HG02885 (cell line): Measurements from ENCODE around the gene APBA1.
"Not testable (repeated sequence)": the region's sequence is repeated elsewhere in the genome, so short reads cannot be mapped to it uniquely, and the experiment has no call there.

Experiments
- ATAC-seq: cut with Tn5 transposase; IDR thresholded peaks from one replicate; pipeline ENCODE4 v1.9.1; 2021; ENCODE audit warnings: mild to moderate bottlenecking; ENCODE audit not compliant: unreplicated experiment, poor library complexity

The APBA1 gene

DNA sequence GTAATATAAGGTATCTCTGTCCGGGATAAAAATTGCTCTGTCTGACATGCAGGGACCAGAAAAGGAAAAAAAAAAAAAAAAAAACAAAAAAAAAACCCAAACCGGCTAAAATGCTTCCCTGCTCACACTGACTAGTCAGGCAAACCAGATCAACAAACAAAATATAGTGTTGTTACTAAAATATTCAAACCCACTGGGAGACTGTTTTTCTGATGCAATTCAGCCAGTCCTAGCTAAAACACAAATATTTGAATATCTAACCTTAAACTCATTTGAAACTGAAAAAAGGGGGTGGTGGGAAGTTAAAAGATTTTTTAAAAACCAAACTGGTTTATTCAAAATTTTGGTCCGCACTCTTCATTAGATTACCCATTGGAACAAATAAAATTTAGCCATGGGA, 61.0 kb downstream of the APBA1 start:
- ATAC-seq = no peak

DNA sequence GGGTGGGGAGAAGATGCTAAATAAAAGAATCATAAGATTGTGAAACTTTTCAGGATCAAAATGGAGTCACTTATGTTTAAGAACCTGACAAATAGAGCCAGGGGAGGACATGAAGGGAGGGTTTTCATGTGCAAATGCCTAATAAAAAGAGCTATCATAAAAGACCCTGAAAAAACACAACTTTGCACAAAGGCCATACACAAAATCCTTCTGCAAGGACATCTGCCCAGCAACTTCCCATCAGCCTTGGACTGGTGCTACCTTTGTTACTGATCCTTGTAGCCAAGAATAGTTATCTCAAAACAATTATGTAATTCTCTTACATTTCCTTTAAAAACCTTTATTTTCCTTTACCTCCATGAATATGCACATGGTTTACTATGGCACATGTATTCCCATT, 63.0 kb downstream of the APBA1 start:
- ATAC-seq = no peak

DNA sequence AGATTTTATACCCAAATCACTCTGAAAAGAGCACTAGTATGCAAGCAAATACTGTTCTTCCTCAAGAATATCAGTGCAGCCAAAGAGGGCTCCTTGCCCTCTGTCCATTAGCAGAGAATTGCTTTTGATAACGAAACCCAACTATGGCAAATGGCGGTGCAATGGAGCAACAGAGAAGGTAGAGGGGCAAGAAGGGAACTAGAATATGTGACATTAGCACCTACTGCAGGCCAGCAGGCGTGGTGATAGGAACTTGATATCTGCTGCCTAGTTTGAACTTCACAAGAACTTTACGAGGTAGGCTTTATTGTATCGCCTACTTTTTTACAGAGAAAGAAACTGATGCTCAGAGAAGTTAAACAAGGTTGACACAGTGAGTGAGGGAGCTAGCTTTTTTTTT, 66.1 kb downstream of the APBA1 start:
- no peak for ATAC-seq

DNA sequence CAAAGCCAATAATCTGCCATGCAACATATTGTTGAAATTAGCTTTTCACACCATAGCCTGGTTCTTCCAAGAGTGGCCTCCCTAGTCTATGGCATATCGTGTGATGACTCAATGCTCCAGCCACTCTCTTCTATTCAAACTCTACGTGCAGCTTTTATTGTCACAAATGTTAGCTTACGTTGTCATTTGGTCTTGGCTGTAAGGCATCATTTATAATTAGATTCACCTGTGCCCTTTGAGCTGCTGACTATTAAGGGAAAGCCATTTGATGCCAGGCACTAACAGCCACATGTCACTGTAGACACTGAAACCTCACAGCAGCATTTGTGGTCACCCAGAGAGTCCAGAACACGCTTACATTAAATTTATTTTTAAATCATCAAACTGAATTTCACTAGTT, 66.8 kb downstream of the APBA1 start:
- ATAC-seq = no peak

DNA sequence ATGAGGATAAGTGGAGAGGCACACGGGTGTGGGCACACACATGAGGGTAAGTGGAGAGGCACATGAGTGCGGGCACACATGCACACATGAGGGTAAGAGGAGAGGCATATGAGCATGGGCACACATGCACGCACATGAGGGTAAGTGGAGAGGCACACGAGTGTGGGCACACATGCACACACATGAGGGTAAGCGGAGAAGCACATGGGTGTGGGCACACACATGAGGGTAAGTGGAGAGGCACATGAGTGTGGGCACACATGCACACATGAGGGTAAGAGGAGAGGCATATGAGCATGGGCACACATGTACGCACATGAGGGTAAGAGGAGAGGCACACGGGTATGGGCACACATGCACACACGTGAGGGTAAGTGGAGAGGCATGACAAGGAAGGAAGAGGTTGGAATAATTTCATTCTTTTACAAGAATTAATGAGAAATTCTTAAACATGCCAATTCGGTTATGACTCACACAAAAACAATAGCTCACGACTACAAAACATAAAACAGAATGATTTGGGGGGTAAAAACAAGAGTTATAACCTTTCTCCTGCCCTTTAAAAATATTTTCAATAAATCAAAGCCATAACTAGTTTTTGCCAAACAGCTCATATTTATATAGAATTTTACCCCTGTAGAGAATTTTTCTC, 67.5 kb downstream of the APBA1 start:
- ATAC-seq = no peak

DNA sequence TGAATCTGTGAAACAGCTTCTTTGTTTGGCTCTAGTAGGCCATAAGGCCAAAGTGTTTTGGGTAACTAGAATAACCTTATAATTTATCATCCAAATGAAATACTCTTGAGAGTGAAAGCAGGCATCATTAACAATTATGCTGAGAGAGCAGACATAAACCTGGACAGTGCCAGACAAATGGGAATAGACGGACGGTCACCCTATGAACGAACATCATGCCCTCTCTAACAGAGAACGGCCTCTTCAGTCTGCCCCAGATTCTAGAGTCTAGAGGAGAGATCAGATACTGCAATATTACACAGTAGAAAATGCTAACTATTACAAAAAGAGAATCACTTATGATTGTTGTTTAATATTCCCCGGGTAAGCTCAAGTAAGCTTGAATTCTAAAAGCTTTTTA, 68.5 kb downstream of the APBA1 start:
- ATAC-seq = no peak

DNA sequence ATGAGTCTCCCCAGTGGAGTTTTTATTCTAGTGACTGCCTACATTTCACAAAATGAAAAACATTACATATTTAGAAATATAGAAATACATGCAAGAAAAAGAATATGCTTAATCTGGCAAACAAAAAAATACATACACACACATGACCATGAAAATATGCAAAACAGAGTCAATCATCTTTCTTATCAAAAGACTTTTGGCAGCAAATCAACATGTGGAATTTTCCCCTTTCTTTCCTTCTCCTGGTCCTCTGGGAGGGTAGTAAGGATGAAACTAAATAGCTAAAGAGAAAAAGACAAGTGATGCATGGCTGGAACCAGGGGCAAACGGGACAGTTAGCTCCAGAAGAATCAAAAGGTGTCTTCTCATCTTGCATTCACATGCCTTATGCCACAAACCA, 69.4 kb downstream of the APBA1 start:
- ATAC-seq = no peak

DNA sequence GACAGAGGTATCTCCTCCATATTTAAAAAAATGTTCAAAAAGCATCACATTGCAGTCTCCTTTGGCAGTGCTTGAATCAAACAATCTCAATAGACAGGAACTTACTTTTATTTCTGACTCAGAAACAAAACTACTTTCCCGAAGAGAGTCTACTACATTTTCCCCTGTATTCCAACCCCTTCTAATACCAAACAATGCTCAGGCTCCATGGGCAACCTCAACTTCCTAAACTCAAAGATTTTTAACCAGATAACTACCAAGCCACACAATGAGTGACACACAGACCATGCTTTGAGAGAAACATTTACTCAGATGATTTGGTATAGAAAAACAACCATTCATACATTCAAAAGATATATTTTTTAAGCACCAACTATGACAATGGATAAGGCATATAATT, 70.5 kb downstream of the APBA1 start:
- ATAC-seq = no peak

DNA sequence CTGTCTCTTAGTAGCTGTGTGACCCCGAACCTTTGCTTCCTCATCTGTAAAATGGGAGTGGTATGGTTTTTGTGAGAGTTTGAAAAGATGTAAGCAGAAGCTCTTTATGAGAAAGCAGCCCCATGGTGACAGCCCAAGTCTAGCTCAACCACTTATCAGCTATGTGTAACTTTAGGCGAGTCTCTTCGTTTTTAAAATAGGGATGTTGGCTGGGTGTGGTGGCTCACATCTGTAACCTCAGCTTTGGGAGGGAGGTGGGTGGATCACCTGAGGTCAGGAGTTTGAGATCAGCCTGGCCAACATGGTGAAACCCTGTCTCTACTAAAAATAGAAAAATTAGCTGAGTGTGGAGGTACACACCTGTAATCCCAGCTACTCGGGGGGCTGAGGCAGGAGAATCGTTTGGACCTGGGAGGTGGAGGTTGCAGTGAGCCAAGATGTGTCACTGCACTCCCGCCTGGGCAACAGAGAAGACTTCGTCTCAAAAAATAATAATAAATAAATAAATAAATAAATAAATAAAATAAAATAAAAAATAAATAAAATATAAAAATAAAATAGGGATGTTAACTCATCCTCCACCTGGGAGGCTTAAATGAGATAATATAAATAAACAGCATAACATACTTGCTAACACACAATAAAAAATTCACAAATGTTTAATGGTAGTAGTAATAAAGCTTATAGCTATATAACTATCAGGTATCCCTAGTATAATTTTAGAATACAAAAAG, 71.7 kb downstream of the APBA1 start:
- no peak for ATAC-seq

DNA sequence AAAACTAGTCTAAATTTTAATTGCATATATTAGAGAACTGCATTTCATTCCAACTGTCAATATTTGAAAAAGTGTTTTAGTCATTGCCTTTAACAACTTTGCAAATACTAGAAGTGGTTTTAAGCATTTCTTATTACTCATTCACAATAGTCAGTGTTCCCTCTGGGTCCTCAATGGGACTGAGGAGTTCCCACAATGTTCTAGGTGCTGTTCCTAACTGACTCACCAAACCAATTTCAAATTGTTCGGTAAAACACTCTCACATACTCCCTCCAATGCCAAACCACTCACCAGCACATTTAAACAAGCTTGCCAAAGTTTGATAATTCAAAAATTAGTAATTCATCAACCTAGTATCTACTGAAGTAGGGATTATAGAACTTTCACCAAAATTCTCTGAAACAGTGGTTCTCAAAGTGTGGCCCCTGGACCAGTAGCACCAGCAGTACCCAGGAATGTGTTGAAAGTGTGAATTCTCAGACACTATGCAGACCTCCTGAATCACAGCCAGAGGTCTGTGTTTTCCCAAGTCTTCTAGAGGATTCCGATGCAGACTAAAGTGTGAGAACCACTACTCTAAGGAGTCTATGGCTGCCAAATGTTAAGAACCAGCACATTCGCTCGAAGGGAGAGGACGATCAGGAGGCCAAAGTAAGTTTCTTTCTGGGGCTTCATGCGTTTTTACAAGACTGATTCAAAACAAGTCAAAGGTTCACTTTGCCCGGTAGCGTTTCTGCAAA, 72.8 kb downstream of the APBA1 start:
- no peak for ATAC-seq

DNA sequence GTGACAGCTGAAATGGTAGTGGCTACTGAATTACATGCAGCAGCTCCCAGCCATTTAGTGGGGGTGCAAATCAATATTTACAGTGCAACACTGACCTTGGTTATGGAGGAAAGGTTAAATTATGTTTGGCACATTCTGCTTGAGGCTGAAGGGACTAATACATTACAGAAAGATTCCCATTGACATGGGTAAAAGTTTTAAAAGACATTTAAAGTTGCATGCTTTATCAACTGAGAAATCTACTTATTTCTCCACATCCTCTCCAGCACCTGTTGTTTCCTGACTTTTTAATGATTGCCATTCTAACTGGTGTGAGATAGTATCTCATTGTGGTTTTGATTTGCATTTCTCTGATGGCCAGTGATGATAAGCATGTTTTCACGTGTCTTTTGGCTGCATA, 75.3 kb downstream of the APBA1 start:
- not testable (repeated sequence) for ATAC-seq

DNA sequence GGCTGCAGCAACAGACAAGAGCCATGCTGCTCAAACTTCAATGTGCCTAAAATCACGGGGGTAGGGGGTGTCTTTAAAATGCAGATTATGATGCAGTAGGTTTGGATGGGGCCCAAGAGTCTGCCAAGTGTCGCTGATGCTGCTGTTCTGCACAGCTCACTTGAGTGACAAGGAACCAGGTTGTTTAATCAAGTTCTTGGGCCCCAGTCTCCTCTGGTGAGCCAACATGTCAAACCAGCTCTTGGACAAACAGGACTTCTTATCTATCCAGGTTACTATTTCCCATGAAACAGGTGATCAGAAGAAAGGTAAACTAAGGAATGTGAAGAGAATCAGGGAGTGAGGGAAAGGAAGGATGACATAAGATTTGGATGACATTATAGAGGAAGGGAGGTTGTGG, 78.0 kb downstream of the APBA1 start:
- ATAC-seq = no peak

DNA sequence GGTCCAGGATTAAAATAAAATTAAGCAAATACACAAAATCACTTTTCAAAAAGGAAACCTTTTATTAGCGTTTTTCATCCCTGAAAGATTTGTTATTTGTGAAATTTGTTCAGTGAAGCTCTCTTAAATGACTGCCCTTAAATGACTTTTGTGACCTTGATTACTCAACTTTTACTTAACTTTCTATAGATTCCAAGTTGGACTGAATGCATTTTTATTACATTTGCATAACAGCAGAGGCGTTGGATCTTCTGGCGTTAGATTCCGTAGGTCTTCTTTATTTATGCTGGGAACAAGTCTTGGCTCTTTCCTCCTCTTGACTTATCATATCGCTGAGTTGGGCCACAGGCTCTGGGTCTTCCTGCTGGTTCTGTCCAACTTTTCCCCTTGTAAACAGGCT, 78.4 kb downstream of the APBA1 start:
- ATAC-seq = no peak

DNA sequence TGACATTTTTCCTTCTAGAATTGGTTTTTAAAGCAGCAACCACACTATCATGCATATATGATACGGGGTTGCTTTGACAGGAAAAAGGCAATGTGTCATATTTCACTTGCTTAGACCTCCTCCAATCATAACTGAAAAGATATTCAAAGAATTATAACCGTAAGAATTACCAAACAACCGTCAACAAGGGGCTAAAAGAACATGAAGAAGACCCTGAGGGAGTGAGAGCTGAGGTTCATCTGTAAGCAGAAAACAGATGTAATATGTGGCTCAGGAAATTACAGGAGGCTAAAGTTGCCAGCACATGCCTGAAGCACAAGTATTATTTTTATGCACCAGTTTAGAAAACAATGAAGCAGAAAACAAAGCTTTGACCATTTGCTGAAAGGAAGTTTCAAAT, 78.9 kb downstream of the APBA1 start:
- no peak for ATAC-seq

DNA sequence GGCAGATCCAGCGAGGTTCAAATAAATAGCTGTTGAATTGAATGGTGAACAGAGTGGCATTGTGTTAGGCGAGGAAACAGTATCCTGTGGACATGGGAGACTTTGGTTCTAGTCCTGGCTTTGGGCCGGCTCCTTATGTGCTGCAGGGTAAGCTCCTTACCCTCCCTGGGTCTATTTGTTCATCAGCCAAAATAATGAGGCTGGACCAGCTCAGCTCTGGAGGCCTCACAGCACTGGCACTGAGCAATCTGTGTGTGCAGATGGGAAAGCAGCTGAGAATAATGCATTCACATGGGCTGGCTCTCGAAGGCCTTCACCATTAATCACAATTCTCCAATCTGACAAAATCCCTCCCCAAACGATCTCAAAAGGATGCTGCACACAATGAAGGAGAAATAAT, 81.9 kb downstream of the APBA1 start:
- no peak for ATAC-seq

DNA sequence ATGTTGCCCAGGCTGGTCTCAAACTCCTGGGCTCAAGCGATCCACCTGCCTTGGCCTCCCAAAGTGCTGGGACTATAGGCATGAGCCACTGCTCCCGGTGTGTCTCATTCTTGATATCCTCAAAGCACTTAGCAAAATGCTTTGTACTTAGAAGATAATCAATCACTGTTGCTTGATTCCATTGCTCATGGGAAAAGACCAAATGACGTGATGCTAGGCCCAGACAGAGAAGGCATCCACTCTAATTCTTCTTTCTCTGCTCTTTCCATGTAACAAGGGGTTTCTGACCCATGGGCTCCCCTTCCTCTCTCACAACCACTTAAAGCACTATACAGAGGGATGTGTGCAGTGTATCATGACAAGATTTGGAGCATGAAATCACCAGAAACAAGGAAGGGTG, 83.0 kb downstream of the APBA1 start:
- ATAC-seq = no peak

DNA sequence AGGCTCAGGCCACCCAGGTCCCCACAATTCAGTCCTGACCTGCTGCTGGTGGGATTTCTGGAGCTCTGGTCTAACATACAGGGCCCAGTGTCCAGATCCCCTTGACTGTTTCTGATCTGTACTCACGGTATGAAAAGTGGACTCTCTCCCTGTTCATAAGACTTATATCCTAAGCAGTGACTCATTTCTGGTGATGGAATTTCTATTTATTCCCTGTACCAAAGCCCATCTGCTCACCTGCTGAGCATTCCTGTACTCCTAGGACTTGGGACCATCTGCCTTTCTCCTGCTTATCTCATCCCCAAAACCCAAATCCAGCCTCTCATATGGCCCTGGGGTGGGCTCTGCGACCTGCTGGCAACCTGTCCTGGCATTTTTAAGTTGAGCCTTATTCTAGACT, 86.6 kb downstream of the APBA1 start:
- no peak for ATAC-seq

DNA sequence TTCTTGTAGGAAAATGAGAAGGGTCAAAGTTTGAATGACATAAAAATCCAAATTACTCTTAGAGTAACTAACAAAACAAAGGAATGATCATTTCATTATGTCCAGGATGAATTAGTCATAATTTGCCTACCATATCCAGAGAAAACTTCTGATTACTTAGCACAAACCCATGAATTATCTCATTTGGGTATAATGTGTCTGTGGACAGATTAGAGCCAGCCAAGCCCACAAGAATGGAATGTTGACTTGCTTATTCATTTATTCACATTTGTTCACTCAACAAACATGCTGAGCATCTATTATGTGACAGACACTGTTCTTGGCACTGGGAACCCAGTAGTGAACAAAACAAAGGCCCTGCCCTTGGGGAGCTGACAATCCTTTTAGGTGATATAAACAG, 87.4 kb downstream of the APBA1 start:
- ATAC-seq = no peak

DNA sequence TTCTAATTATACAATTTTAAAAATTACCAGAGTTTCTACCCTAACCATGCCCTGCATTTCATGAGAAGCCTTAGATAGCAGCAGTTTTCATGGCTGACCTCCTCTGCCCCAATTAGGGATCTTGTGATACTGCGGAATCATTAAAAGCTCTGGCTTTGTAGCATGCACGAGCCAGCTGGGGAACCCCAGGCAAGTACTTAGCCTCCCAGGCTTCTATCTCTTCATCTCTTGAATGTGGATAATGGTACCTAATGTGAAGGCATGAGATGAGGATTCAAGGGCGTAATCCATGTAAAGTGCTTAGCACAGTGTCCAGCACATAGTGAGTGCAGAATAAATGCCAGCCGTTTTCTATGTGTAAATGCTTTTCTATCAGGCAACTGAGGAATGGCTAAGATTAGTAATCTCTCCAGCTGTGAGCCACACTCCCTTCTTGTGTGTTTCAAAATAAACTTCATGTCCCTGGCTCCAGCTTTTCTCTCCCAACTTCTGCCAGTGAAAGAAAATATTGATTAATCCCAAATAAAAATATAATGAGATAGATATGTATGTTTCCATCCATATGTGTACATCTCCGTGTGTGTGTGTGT, 88.4 kb downstream of the APBA1 start:
- no peak for ATAC-seq

DNA sequence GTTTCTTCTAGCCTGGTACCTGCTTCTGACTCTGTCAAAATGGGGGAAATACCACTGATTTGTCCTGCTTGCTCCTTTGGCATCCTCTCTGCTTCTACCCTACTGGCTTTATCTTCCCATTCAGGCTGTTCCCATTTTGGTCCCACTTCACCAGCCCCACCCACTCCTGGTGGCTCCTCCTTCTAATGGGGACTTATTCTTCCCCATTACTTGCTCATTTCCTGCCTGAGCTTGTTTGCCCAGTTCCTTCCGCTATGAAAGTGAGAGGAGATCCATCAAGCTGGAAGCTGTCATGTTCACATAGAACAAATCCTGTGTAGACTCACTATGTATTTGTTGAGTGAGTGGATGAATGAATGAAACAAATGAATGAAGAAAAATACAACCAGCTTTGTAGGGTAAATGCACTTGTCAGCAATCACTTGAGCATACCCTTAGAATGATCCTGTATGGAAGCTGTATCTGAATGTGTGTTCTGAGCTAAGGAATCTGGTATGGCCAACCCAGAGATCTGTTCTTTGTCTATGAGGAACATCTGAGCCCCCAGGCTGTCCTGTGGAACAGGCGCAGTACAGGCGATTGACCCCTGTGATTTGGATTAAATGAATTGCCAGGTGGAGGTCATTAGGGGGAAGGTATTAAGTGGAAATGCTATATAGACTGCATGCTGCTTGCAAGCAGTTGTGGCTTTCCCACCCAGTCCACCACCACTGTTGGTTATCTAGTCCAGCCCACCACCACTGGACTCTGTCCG, 89.5 kb downstream of the APBA1 start:
- no peak for ATAC-seq

DNA sequence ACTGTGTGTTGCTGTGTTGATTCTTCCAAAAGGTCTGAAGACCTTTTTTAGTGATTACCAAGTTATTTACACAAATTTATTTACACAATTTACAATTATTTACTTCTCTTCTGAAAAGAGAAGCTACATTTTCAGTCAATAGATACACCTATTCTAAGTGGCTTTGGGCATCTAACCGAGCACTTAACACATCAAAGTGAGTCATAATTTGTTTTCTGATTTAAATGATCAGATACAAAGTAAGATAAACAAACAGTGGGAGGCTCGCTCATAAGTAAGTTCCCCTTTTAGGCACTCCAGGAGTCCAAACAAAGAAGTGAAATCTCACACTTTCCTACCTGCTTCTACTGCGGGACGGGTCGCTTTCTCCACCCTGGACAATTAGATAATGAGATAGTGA, 90.2 kb downstream of the APBA1 start:
- ATAC-seq = no peak
